Measurements from ENCODE around the gene IGSF5. TPM values are rescaled to one million over a fixed set of nuclear protein-coding genes. Genes with fewer than 3 reads are reported as not detected.

IGSF5 gene
- total RNA-seq, 3 donors from 2014 or later, result 0.32 to 0.98 (median 0.73) TPM

DNA sequence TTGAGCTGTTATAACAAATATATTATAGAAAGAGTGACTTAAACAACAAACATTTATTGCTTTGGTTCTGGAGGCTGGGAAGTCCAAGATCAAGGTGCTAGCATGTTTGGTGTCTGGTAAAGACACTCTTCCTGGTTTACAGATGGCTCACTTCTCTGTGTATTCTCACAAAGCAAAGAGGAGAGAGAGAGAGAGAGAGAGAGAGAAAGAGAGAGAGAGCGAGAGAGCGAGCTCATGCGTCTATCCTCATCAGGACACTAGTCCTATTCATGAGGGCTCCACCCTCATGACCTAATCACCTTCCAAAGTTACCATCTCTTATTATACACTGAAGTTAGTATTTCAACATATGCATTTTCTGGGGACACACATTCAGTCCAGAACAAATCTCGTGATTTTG lies 89.6 kb downstream of the IGSF5 start:
- no peaks in the 10 kb centered on the region for H3K27me3 ChIP-seq
- intact Hi-C loops (cut with DNase I; ENCODE audit: low total_unique reads), result no loop called here
- no peaks in the 10 kb centered on the region for H3K4me1 ChIP-seq
- TF ChIP-seq, protein P1, sequence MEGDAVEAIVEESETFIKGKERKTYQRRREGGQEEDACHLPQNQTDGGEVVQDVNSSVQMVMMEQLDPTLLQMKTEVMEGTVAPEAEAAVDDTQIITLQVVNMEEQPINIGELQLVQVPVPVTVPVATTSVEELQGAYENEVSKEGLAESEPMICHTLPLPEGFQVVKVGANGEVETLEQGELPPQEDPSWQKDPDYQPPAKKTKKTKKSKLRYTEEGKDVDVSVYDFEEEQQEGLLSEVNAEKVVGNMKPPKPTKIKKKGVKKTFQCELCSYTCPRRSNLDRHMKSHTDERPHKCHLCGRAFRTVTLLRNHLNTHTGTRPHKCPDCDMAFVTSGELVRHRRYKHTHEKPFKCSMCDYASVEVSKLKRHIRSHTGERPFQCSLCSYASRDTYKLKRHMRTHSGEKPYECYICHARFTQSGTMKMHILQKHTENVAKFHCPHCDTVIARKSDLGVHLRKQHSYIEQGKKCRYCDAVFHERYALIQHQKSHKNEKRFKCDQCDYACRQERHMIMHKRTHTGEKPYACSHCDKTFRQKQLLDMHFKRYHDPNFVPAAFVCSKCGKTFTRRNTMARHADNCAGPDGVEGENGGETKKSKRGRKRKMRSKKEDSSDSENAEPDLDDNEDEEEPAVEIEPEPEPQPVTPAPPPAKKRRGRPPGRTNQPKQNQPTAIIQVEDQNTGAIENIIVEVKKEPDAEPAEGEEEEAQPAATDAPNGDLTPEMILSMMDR (IDR thresholded peaks at IDR 0.05), result no peak
- TF ChIP-seq POLR2A (IDR thresholded peaks at IDR 0.05) (no peak), POLR2AphosphoS5 (IDR thresholded peaks at IDR 0.05) (no peak)
- no peak overlapping the region for H3K4me3 ChIP-seq
- no peaks in the 10 kb centered on the region for H3K9me3 ChIP-seq
- DNase-seq (ENCODE audit: low spot score in 2 of 2), result no peak
- H3K27ac ChIP-seq, result no peak overlapping the region
- H3K36me3 ChIP-seq, result no peaks in the 10 kb centered on the region

DNA sequence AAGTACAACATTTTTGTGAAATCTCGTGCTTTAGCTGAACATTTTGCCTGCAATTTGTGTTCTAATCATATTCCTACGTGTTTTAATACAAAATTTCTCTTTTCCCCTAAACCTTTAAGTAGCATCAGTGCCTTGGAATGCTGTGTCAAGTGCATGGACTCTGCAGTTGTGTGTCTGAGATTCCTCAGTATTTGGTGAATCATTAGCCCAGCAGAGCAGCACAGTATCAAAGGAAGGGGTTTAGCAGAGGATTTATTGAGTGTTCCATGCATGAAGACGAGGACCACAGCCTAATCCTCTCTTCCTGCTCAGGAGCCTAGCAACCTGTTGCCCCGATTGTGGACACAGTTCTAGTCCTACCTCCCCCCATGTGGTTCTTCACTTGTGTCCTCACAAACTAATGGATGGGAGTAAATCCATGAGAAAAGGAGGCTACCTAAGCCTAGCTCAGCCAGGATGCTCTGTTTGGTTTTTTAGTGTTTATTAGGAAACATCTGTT lies 92.9 kb downstream of the IGSF5 start:
- Histone ChIP-seq H3K27ac (no peak overlapping the region), H3K4me1 (no peaks in the 10 kb centered on the region), H3K9me3 (no peaks in the 10 kb centered on the region), H3K27me3 (no peaks in the 10 kb centered on the region), H3K36me3 (no peaks in the 10 kb centered on the region), H3K4me3 (no peak overlapping the region)
- DNase-seq (ENCODE audit: low spot score in 2 of 2), result no peak
- intact Hi-C loops (cut with DNase I; ENCODE audit: low total_unique reads), result no loop called here
- no peak for TF ChIP-seq POLR2A (IDR thresholded peaks at IDR 0.05)

DNA sequence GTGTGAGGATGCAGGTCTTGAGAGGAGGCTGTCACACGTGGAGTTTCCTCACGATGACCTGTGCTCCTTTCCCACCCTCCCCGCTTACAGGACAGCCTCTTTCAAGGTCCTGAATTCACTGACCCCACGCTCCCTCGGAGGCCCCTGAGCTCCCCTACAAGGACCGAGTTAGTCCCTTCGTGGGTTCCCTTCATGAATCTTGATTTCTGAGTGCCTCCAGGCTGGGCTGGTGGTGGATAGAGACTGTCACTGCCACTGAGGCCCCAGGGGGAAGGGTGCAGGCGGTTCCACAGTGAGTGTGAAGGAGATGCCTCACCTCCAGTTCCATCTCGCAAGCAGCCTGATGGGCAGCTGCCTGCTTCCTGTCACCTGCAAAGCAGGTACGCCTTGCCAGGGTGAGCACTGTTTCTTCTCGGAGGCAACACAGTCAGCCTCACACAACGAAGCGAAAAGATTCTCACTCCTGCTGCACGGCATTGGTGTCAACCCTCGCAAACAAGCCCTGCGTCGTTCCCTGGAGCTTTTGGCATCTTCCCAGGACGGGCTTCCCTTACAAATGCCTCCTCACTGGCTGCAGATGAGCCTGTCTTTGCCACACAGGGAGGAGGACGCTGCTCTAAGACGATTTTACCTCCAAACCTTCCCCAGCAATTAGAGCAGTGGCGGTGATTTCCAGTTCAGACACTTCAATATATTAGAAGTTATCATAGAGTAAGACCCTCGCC lies 95.6 kb downstream of the IGSF5 start:
- TF ChIP-seq POLR2AphosphoS5 (IDR thresholded peaks at IDR 0.05) (no peak), POLR2A (IDR thresholded peaks at IDR 0.05) (no peak)
- TF ChIP-seq, protein P1 (IDR thresholded peaks at IDR 0.05), result no peak
- intact Hi-C loops (cut with DNase I; ENCODE audit: low total_unique reads), result no loop called here
- no peak overlapping the region for H3K27ac ChIP-seq
- H3K9me3 ChIP-seq, result no peaks in the 10 kb centered on the region
- H3K4me1 ChIP-seq, result no peaks in the 10 kb centered on the region
- DNase-seq (ENCODE audit: low spot score in 2 of 2), result no peak
- no peak overlapping the region for H3K4me3 ChIP-seq
- no peaks in the 10 kb centered on the region for H3K36me3 ChIP-seq
- H3K27me3 ChIP-seq, result no peaks in the 10 kb centered on the region

DNA sequence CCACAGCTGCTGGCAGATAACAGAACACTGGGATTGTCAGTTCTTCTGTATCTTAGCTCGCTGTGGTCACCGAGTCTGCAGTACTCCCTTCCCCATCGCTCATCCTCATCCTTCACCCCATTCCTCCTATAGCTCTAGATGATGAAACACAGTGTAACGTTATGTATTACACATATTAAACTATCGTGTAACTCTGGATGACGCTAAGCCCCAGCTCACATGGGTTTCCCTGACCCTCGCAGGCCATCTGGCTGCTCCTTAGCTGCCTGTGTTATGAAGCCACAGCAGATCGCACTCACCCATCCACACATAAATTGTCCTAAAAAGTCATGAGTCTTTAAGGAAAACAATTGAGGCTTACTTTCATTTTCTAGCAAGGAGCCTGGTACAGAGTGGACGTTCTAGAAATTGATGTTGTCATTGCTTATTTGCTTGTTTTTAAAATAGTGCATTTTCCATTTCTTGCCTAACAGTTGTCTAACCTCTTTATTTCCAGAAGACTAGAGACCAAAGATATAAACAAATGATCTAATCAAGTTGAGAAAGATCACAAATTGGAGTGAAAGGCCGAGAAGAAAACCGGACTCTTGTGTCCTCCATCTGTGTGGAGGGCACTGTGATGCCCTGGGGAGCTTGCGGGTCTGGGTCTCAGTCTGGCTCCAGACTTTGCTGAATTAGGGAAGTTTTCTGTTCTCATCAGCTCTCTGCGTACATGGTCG lies 97.9 kb downstream of the IGSF5 start:
- DNase-seq (ENCODE audit: low spot score in 2 of 2), result no peak
- intact Hi-C loops (cut with DNase I; ENCODE audit: low total_unique reads), result no loop called here
- Histone ChIP-seq H3K36me3 (no peaks in the 10 kb centered on the region), H3K4me3 (no peak overlapping the region), H3K27me3 (no peaks in the 10 kb centered on the region), H3K9me3 (no peaks in the 10 kb centered on the region), H3K27ac (no peak overlapping the region), H3K4me1 (no peaks in the 10 kb centered on the region)
- TF ChIP-seq POLR2A (IDR thresholded peaks at IDR 0.05) (no peak), POLR2AphosphoS5 (IDR thresholded peaks at IDR 0.05) (no peak)
- TF ChIP-seq, protein P1 (IDR thresholded peaks at IDR 0.05), result no peak

DNA sequence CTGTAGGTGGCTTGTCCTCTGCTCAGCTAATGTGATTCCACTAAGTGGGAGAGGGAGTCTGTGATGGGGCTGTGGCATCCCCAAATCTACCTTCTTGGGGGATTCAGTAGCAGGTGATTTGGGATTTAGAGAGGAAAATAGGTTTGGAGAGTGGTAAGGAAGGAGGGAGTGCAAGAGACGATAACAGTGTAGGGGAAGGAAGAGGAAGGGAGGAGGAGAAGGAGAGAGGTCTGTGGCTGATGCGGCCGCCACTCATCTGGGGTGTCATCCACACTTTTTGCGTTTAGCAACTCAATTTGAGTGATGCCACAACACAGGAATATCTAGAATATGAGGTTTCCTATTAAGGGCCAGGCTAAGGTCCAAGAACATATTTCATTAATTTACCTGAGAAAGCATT lies 98.5 kb downstream of the IGSF5 start:
- Histone ChIP-seq H3K27ac (no peak overlapping the region), H3K27me3 (no peaks in the 10 kb centered on the region), H3K36me3 (no peaks in the 10 kb centered on the region), H3K4me3 (no peak overlapping the region), H3K9me3 (no peaks in the 10 kb centered on the region), H3K4me1 (no peaks in the 10 kb centered on the region)
- intact Hi-C loops (cut with DNase I; ENCODE audit: low total_unique reads), result no loop called here
- TF ChIP-seq POLR2A (IDR thresholded peaks at IDR 0.05), result no peak
- TF ChIP-seq, protein P1 (IDR thresholded peaks at IDR 0.05), result no peak
- TF ChIP-seq POLR2AphosphoS5 (IDR thresholded peaks at IDR 0.05), result no peak
- no peak for DNase-seq (ENCODE audit: low spot score in 2 of 2)
